OCI-LY1 (cell line): Measurements from ENCODE around the gene MAPK1.
"Not testable (repeated sequence)": the region's sequence is repeated elsewhere in the genome, so short reads cannot be mapped to it uniquely, and the experiment has no call there.

Source experiments
- H2AFZ ChIP-seq: fragments of 200-600 bp; sonication (generic), shearing (Covaris generic); 2 replicates; pipeline ENCODE4 v1.6.0; 2014; ENCODE audit warnings: antibody characterized with exemption, mild to moderate bottlenecking, low read length
- H3F3A ChIP-seq: fragments of 200-600 bp; sonication (generic), shearing (Covaris generic); 2 replicates; pipeline ENCODE4 v1.6.0; 2014; ENCODE audit warnings: mild to moderate bottlenecking, antibody characterized with exemption, low read length, moderate library complexity; ENCODE audit not compliant: insufficient read depth
- H3K27ac ChIP-seq: fragments of 200-600 bp; sonication (generic); 2 replicates; pipeline ENCODE4 v1.5.1; 2014; ENCODE audit warnings: low read length, mixed run types, mild to moderate bottlenecking, low read depth; ENCODE audit not compliant: poor library complexity, severe bottlenecking
- H3K27me3 ChIP-seq: fragments of 200-600 bp; sonication (generic); 2 replicates; pipeline ENCODE4 v1.6.0; 2014; ENCODE audit warnings: antibody characterized with exemption, mild to moderate bottlenecking, low read length, moderate library complexity; ENCODE audit not compliant: insufficient read depth
- H3K36me3 ChIP-seq: fragments of 200-600 bp; sonication (generic); 2 replicates; pipeline ENCODE4 v1.6.1; 2014; ENCODE audit warnings: mild to moderate bottlenecking, antibody characterized with exemption, low read length, moderate library complexity, mixed read lengths; ENCODE audit not compliant: insufficient read depth
- H3K4me1 ChIP-seq: fragments of 200-600 bp; sonication (generic); 2 replicates; pipeline ENCODE4 v1.5.1; 2014; ENCODE audit warnings: mild to moderate bottlenecking, low read length, moderate library complexity; ENCODE audit not compliant: insufficient read depth, severe bottlenecking
- H3K4me2 ChIP-seq: fragments of 200-600 bp; sonication (generic), shearing (Covaris generic); 2 replicates; pipeline ENCODE4 v1.6.1; 2014; ENCODE audit warnings: low read length
- H3K4me3 ChIP-seq: fragments of 200-600 bp; sonication (generic); 2 replicates; pipeline ENCODE4 v1.5.1; 2014; ENCODE audit warnings: low read length, low read depth, mild to moderate bottlenecking, mixed read lengths; ENCODE audit not compliant: poor library complexity, severe bottlenecking
- H3K79me2 ChIP-seq: fragments of 200-600 bp; shearing (Covaris generic); 2 replicates; pipeline ENCODE4 v1.6.1; 2016; ENCODE audit warnings: mixed run types, low read length, mixed read lengths; ENCODE audit not compliant: insufficient read depth
- H3K9ac ChIP-seq: fragments of 200-600 bp; sonication (generic), shearing (Covaris generic); 2 replicates; pipeline ENCODE4 v1.6.1; 2014; ENCODE audit warnings: mild to moderate bottlenecking, low read length, mixed read lengths
- H3K9me2 ChIP-seq: fragments of 200-600 bp; sonication (generic), shearing (Covaris generic); 2 replicates; pipeline ENCODE4 v1.6.1; 2014; ENCODE audit warnings: low read depth, mild to moderate bottlenecking, low read length, mixed read lengths
- H3K9me3 ChIP-seq: fragments of 200-600 bp; shearing (Covaris generic); 2 replicates; pipeline ENCODE4 v1.6.1; 2014; ENCODE audit warnings: low read length, mixed read lengths
- H4K20me1 ChIP-seq: fragments of 200-600 bp; sonication (generic), shearing (Covaris generic); 2 replicates; pipeline ENCODE4 v1.6.0; 2016; ENCODE audit warnings: mild to moderate bottlenecking, low read length; ENCODE audit not compliant: insufficient read depth
- EZH2 ChIP-seq: fragments of 200-600 bp; sonication (generic), shearing (Covaris generic); IDR thresholded peaks from 2 replicates; pipeline ENCODE4 v1.8.0; 2017; ENCODE audit warnings: borderline replicate concordance, mixed run types, mild to moderate bottlenecking, antibody characterized with exemption, low read length, moderate library complexity, mixed read lengths
- TF ChIP-seq, protein P1 (sequence below): fragments of 200-600 bp; sonication (generic), shearing (Covaris generic); IDR thresholded peaks from 2 replicates; pipeline ENCODE4 v1.5.1; 2017; ENCODE audit warnings: mild to moderate bottlenecking, antibody characterized with exemption, low read length, moderate library complexity, mixed read lengths

The MAPK1 gene

DNA sequence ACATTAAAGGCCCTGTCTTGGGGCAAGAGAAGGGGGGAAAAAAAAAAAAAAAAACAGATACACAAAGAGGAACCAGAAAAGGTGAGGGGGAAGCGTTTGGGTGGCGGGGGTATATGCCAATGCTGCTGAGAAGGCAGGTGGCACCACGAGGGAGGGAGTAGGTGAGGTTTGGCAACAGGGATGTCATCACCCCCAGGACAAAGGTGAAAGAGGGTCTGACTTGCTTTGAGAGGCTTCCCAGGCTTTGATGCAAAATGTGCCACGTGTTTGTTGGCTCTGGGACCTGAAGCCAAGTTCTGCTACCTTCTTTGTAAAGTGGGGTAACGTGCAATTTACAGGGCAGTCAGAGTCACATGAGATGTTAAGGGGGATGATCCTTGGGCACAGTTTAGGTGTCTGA, 135.9 kb downstream of the MAPK1 start:
- Histone ChIP-seq H3K4me3 (no peak overlapping the region), H3F3A (no peaks in the 10 kb centered on the region), H3K79me2 (no peaks in the 10 kb centered on the region), H3K9me2 (no peaks in the 10 kb centered on the region), H3K27ac (peak overlapping the region; percentile 52), H3K4me2 (no peak overlapping the region; the same call in 1 of the 2 replicates), H2AFZ (no peak overlapping the region), H3K36me3 (no peaks in the 10 kb centered on the region), H3K9me3 (no peaks in the 10 kb centered on the region), H3K4me1 (peaks cover 39% of the 10 kb centered on the region), H3K27me3 (no peaks in the 10 kb centered on the region), H3K9ac (no peak overlapping the region), H4K20me1 (no peaks in the 10 kb centered on the region)
- TF ChIP-seq, protein P1, sequence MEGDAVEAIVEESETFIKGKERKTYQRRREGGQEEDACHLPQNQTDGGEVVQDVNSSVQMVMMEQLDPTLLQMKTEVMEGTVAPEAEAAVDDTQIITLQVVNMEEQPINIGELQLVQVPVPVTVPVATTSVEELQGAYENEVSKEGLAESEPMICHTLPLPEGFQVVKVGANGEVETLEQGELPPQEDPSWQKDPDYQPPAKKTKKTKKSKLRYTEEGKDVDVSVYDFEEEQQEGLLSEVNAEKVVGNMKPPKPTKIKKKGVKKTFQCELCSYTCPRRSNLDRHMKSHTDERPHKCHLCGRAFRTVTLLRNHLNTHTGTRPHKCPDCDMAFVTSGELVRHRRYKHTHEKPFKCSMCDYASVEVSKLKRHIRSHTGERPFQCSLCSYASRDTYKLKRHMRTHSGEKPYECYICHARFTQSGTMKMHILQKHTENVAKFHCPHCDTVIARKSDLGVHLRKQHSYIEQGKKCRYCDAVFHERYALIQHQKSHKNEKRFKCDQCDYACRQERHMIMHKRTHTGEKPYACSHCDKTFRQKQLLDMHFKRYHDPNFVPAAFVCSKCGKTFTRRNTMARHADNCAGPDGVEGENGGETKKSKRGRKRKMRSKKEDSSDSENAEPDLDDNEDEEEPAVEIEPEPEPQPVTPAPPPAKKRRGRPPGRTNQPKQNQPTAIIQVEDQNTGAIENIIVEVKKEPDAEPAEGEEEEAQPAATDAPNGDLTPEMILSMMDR = no peak

DNA sequence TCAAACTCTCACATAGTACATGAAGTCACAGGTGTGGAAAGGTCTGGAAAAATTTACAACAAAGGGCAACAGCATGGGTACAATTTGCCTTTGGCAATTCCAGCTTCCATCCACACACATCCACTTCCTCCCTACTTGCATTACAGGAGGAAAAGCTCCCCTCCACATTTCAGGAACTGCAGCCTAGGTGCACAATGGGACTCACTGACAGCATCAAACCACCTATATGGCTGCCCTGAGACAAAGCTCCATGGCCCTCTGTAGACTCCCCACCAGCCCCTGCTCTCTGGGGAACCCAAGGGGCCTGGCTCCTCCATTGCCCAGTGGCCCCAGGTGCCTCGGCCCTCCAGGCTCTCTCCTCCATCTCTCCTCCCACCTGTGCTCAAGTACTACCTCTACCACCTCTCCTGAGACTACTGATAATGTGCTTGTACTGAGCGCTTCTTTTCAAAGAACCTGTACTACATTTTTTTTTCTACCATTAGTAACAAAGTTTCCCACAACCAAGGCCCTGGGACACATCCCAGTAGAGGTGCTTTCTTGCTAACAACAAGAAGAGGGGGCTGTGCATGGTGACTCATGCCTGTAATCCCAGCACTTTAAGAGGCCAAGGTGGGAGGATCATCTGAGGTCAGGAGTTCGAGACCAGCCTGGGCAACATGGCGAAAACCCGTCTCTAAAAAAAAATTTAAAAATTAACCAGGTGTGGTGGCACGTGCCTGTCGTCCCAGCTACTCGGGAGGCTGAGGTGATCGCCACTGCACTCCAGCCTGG, 136.7 kb downstream of the MAPK1 start:
- Histone ChIP-seq H3F3A (no peaks in the 10 kb centered on the region), H3K27me3 (no peaks in the 10 kb centered on the region), H3K9me2 (no peaks in the 10 kb centered on the region), H3K4me2 (no peak overlapping the region), H3K79me2 (no peaks in the 10 kb centered on the region), H3K4me1 (peaks cover 44% of the 10 kb centered on the region), H3K27ac (peak overlapping the region; percentile 52), H3K9me3 (no peaks in the 10 kb centered on the region), H2AFZ (no peak overlapping the region), H3K9ac (no peak overlapping the region), H3K36me3 (no peaks in the 10 kb centered on the region), H4K20me1 (no peaks in the 10 kb centered on the region), H3K4me3 (no peak overlapping the region)
- TF ChIP-seq EZH2 = no peak
- TF ChIP-seq, protein P1 = no peak

DNA sequence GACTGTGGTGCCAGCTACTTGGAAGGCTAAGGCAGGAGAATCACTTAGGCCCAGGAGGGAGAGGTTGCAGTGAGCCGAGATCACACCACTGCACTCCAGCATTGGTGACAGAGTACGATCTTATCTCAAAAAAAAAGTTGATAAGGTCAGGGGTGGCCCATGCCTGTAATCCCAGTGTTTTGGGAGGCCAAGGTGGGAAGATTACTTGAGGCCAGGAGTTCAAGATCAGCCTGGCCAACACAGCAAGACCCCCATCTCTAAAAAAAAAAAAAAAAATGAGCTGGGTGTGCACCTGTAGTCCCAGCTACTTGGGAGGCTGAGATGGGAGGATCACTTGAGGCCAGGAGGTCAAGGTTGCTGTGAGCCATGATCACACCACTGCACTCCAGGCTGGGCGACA, 138.3 kb downstream of the MAPK1 start:
- not testable (repeated sequence) for H3K27me3 ChIP-seq, H3F3A ChIP-seq, H3K9me3 ChIP-seq, H3K9me2 ChIP-seq, H3K27ac ChIP-seq, H3K9ac ChIP-seq, H3K36me3 ChIP-seq, H3K79me2 ChIP-seq, H2AFZ ChIP-seq, H3K4me3 ChIP-seq, H3K4me2 ChIP-seq, H4K20me1 ChIP-seq
- peaks cover 34% of the 10 kb centered on the region for H3K4me1 ChIP-seq

DNA sequence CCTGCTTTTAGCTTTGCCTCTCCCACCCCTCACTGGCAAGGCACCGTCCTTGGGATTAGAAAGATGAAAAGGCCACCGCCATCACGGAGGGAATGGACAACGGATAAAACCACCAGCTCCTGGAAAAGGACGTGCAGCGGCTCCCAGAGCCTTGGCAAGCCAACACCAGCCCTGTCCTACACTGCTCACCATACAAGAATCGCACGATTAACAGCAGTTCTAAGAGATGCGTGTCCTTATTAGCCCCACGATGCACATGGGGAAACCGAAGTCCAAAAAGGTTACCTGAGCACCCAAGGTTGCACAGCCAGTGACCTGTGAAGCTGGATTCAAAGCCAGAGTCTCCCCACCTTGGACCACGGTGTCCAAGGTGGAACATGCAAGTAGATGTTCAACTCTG, 139.2 kb downstream of the MAPK1 start:
- H3K4me2 ChIP-seq = no peak overlapping the region
- no peaks in the 10 kb centered on the region for H3K9me2 ChIP-seq
- H3K4me3 ChIP-seq = no peak overlapping the region
- H3K36me3 ChIP-seq = no peaks in the 10 kb centered on the region
- no peaks in the 10 kb centered on the region for H4K20me1 ChIP-seq
- no peaks in the 10 kb centered on the region for H3K27me3 ChIP-seq
- no peaks in the 10 kb centered on the region for H3K9me3 ChIP-seq
- no peaks in the 10 kb centered on the region for H3F3A ChIP-seq
- no peak overlapping the region for H3K27ac ChIP-seq
- no peaks in the 10 kb centered on the region for H3K79me2 ChIP-seq
- no peak overlapping the region for H2AFZ ChIP-seq
- H3K4me1 ChIP-seq = peaks cover 33% of the 10 kb centered on the region
- no peak for TF ChIP-seq EZH2
- TF ChIP-seq, protein P1 = no peak
- H3K9ac ChIP-seq = no peak overlapping the region
